HepG2 (cell line): ENCODE measurements around the gene HACD2. TPM values are rescaled to one million over a fixed set of nuclear protein-coding genes. Genes with fewer than 3 reads are reported as not detected.

Source experiments
- ATAC-seq: fragments of 200-7000 bp; cut with Tn5 transposase; 3 replicates; pipeline ENCODE4 v1.9.1; 2020; ENCODE audit warnings: mild to moderate bottlenecking, moderate library complexity
- BruUV-seq: library from RNA; stranded (reverse); fragments of 400-500 nt; replicated peaks from 2 replicates; lab custom pipeline; 2021; lab: Mats Ljungman, UMichigan
- CTCF ChIA-PET: fragments of 300-600 bp; formaldehyde crosslinking; extraction: SDS; loops from one replicate; lab custom pipeline; 2021; ENCODE audit warnings: low total read pairs, inconsistent platforms, low intra/inter-chr PET ratio; lab: Yijun Ruan, JAX
- POLR2A ChIA-PET: fragments of 350-600 bp; sonication (Branson Sonifier 250); formaldehyde crosslinking; loops from one replicate; lab custom pipeline; 2020; ENCODE audit warnings: antibody characterized with exemption, inconsistent platforms; lab: Yijun Ruan, JAX
- DNase-seq: peaks from one replicate; pipeline ENCODE4 v3.0.0-alpha.2; 2015; ENCODE audit warnings: low spot score
- FAIRE-seq: peaks from 3 replicates; lab custom pipeline; 2011; peaks lifted over from hg19 to GRCh38; lab: Jason Lieb, UNC
- H2AFZ ChIP-seq: one replicate; pipeline ENCODE4 v1.6.1; 2011; ENCODE audit warnings: low read length, inconsistent platforms
- H3K27ac ChIP-seq: fragments of 300-600 bp; 3 replicates; pipeline ENCODE4 v1.8.0; 2011; ENCODE audit warnings: mixed run types, mild to moderate bottlenecking, mixed read lengths, low read length, inconsistent platforms; ENCODE audit not compliant: insufficient read depth; ENCODE audit errors: extremely low read length
- H3K27me3 ChIP-seq, 2 experiments: fragments of 200-600 bp in 1 of 2; 2 replicates in 1 of 2; 3 replicates in 1 of 2; pipeline versions ENCODE4 v1.6.0 to v1.8.0; 2011; ENCODE audit warnings: low read length in 2 of 2, mild to moderate bottlenecking in 2 of 2, moderate library complexity in 2 of 2, inconsistent platforms in 1 of 2; ENCODE audit not compliant: insufficient read depth in 2 of 2, control insufficient read depth in 1 of 2
- H3K36me3 ChIP-seq, 2 experiments: fragments of 200-600 bp in 1 of 2; replicated peaks in 1 of 2; 2 replicates in 1 of 2; 3 replicates in 1 of 2; pipeline versions ENCODE4 v1.5.1 to v1.8.0; 2011; ENCODE audit warnings: low read length in 2 of 2, inconsistent platforms in 1 of 2; ENCODE audit not compliant: insufficient read depth in 2 of 2, control insufficient read depth in 1 of 2
- H3K4me1 ChIP-seq: 2 replicates; pipeline ENCODE4 v1.5.1; 2012; ENCODE audit warnings: low read length, inconsistent platforms; ENCODE audit not compliant: insufficient read depth
- H3K4me2 ChIP-seq: 2 replicates; pipeline ENCODE4 v1.6.0; 2011; ENCODE audit warnings: low read depth, low read length, inconsistent platforms
- H3K4me3 ChIP-seq, 3 experiments: fragments of 200-600 bp in 1 of 3; sonication (generic), shearing (Covaris generic) in 1 of 3; replicated peaks in 1 of 3; 2 replicates each; pipeline ENCODE4 v1.5.1; 2011 to 2016; ENCODE audit warnings: low read length in 3 of 3, inconsistent platforms in 2 of 3, low read depth in 2 of 3, mild to moderate bottlenecking in 2 of 3, control low read depth in 1 of 3, mixed read lengths in 1 of 3; ENCODE audit not compliant: insufficient read depth in 1 of 3
- H3K79me2 ChIP-seq: one replicate; pipeline ENCODE4 v1.6.1; 2011; ENCODE audit warnings: low read length, inconsistent platforms; ENCODE audit not compliant: insufficient read depth
- H3K9ac ChIP-seq: 2 replicates; pipeline ENCODE4 v1.6.0; 2011; ENCODE audit warnings: mild to moderate bottlenecking, low read depth, low read length, inconsistent platforms; ENCODE audit not compliant: insufficient read depth
- H3K9me3 ChIP-seq: 2 replicates; pipeline ENCODE4 v1.5.1; 2012; ENCODE audit warnings: mild to moderate bottlenecking, low read length
- H4K20me1 ChIP-seq: 2 replicates; pipeline ENCODE4 v1.6.0; 2011; ENCODE audit warnings: inconsistent platforms, mild to moderate bottlenecking, low read length, moderate library complexity; ENCODE audit not compliant: insufficient read depth
- FOXO1 ChIP-seq: sonication (generic); formaldehyde crosslinking; IDR thresholded peaks from 2 replicates; pipeline ENCODE4 v1.4.0; 2020; ENCODE audit warnings: missing genetic modification reagents
- HDAC6 ChIP-seq: fragments of 200-600 bp; sonication (generic); IDR thresholded peaks from 2 replicates; pipeline ENCODE4 v1.7.0; 2017; ENCODE audit warnings: mild to moderate bottlenecking, antibody characterized with exemption, low read length, low read depth
- MYC ChIP-seq: sonication (generic); formaldehyde crosslinking; IDR thresholded peaks from 2 replicates; pipeline ENCODE4 v1.9.0; 2021; ENCODE audit warnings: missing genetic modification reagents, borderline replicate concordance
- NFYC ChIP-seq: IDR thresholded peaks from 2 replicates; pipeline ENCODE4 v1.6.1; 2016; ENCODE audit warnings: missing genetic modification reagents, missing compliant biosample characterization
- PHF8 ChIP-seq: sonication (generic); formaldehyde crosslinking; IDR thresholded peaks from 2 replicates; pipeline ENCODE4 v1.5.0; 2020; ENCODE audit warnings: missing genetic modification reagents
- RBM39 ChIP-seq: fragments of 200-400 bp; formaldehyde crosslinking; IDR thresholded peaks from one replicate; pipeline ENCODE4 v1.6.1; 2018; ENCODE audit warnings: antibody characterized with exemption, mild to moderate bottlenecking, low read depth, low read length; ENCODE audit not compliant: poor library complexity, severe bottlenecking
- SRSF1 ChIP-seq: fragments of 200-400 bp; formaldehyde crosslinking; optimal IDR thresholded peaks from 2 replicates; pipeline ENCODE3; 2017; ENCODE audit warnings: mild to moderate bottlenecking, low read depth, low read length, moderate library complexity
- SRSF9 ChIP-seq: fragments of 200-400 bp; formaldehyde crosslinking; IDR thresholded peaks from 2 replicates; pipeline ENCODE4 v1.6.1; 2018; ENCODE audit warnings: borderline replicate concordance, mild to moderate bottlenecking, low read depth, low read length; ENCODE audit not compliant: insufficient read depth, poor library complexity, severe bottlenecking
- ZBTB2 ChIP-seq: sonication (generic); formaldehyde crosslinking; IDR thresholded peaks from 2 replicates; pipeline ENCODE4 v1.8.0; 2022; ENCODE audit warnings: low read depth, missing genetic modification reagents
- ZFP62 ChIP-seq: sonication (generic); formaldehyde crosslinking; IDR thresholded peaks from 2 replicates; pipeline ENCODE4 v1.4.0; 2020; ENCODE audit warnings: missing genetic modification reagents
- ZNF253 ChIP-seq: sonication (generic); formaldehyde crosslinking; IDR thresholded peaks from 2 replicates; pipeline ENCODE4 v1.8.0; 2022; ENCODE audit warnings: mild to moderate bottlenecking, missing genetic modification reagents, borderline replicate concordance
- ZSCAN5A ChIP-seq: sonication (generic); formaldehyde crosslinking; IDR thresholded peaks from 2 replicates; pipeline ENCODE4 v1.8.0; 2022; ENCODE audit warnings: mild to moderate bottlenecking, missing genetic modification reagents, borderline replicate concordance
- WGBS: methylation state at CpG from one replicate; pipeline ENCODE4 v1.1.6; 2017; ENCODE audit warnings: low lambda C conversion rate; 5-methylcytosine and 5-hydroxymethylcytosine counted together
- in situ Hi-C: cut with HindIII; loops from 2 replicates; pipeline ENCODE4 v1.10.0; 2017; ENCODE audit warnings: low pct_unique_long_range_greater_than_20kb; ENCODE audit not compliant: extremely low pct_ligation_motif_present
- intact Hi-C: fragments of 100-400 bp; cut with micrococcal nuclease; formaldehyde crosslinking; loops from one replicate; pipeline ENCODE4 v1.10.0; 2022; ENCODE audit not compliant: unreplicated experiment
- polyA plus RNA-seq, 8 experiments: library from polyadenylated mRNA; depleted of rRNA in 3 of 8; stranded (reverse) in 7 of 8; unstranded in 1 of 8; fragments of >200 nt; fragmentation: Illumina TruSeq in 4 of 8; extraction: Trizol in 4 of 8; gene quantifications; 2 replicates each; pipeline versions ENCODE4 v1.2.1 to v1.2.3, GENCODE V29; 2011 to 2016; ENCODE audit warnings: low read depth in 4 of 8, missing spikeins in 1 of 8, mixed read lengths in 1 of 8; ENCODE audit not compliant: insufficient read depth in 1 of 8
- total RNA-seq, 5 experiments: library from RNA; depleted of rRNA; stranded (reverse); fragments of >200 nt; fragmentation: Illumina TruSeq; extraction: Trizol; gene quantifications; 2 replicates each; pipeline ENCODE4 v1.2.3, GENCODE V29; 2016; ENCODE audit warnings: low read depth in 1 of 5
- TF ChIP-seq, protein P1 (sequence below): sonication (generic); formaldehyde crosslinking; IDR thresholded peaks from 2 replicates; pipeline ENCODE4; 2020; ENCODE audit warnings: missing genetic modification reagents, mild to moderate bottlenecking, borderline replicate concordance
- TF ChIP-seq, protein P2 (sequence below): IDR thresholded peaks from 2 replicates; pipeline ENCODE4 v1.6.1; 2016; ENCODE audit warnings: mild to moderate bottlenecking, missing biosample characterization, missing genetic modification reagents
- TF ChIP-seq, protein P3 (sequence below): sonication (generic); formaldehyde crosslinking; IDR thresholded peaks from 2 replicates; pipeline ENCODE4 v1.5.0; 2020; ENCODE audit warnings: missing genetic modification reagents

The HACD2 gene
- total and polyA plus RNA-seq, 2 of the 13 experiments (the other 11 are each of a cell fraction or from before 2014, with no cell fraction given): 47.0 to 50.4 TPM

DNA sequence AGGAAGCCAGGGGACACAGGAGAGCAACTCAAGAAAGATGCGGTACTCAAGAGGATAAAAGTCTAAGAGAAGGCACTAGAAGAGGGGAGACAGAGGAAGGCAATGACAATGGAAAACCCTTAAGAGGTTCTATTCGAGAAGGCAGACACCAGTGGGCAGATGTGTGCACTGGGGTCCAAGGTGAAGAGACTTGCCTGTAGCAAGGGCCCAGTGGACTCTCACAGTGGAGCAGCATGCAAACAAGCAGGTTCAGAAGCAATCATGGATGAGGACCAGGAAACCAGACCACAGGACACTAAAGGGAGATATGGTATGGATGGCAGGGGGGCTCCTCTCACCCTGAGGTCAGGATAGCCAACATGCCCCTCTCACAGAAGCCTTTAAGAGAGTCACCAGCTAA is 138.6 kb downstream of the HACD2 start (continued):
- TF ChIP-seq, protein P1, sequence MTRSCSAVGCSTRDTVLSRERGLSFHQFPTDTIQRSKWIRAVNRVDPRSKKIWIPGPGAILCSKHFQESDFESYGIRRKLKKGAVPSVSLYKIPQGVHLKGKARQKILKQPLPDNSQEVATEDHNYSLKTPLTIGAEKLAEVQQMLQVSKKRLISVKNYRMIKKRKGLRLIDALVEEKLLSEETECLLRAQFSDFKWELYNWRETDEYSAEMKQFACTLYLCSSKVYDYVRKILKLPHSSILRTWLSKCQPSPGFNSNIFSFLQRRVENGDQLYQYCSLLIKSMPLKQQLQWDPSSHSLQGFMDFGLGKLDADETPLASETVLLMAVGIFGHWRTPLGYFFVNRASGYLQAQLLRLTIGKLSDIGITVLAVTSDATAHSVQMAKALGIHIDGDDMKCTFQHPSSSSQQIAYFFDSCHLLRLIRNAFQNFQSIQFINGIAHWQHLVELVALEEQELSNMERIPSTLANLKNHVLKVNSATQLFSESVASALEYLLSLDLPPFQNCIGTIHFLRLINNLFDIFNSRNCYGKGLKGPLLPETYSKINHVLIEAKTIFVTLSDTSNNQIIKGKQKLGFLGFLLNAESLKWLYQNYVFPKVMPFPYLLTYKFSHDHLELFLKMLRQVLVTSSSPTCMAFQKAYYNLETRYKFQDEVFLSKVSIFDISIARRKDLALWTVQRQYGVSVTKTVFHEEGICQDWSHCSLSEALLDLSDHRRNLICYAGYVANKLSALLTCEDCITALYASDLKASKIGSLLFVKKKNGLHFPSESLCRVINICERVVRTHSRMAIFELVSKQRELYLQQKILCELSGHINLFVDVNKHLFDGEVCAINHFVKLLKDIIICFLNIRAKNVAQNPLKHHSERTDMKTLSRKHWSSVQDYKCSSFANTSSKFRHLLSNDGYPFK (CRISPR knock-in tag): no peak
- TF ChIP-seq HDAC6: no peak
- TF ChIP-seq NFYC: no peak
- no peak for TF ChIP-seq SRSF9
- no peak for TF ChIP-seq ZNF253 (CRISPR knock-in tag)
- TF ChIP-seq, all 625 proteins: peak for 0

- H3K4me2 ChIP-seq: no peak overlapping the region
- no peak overlapping the region for H3K27ac ChIP-seq
- no peak overlapping the region for H2AFZ ChIP-seq
- H3K9me3 ChIP-seq: no peaks in the 10 kb centered on the region
- no peaks in the 10 kb centered on the region for H4K20me1 ChIP-seq
- BruUV-seq: no TSS peak
- 0% methylated on average over 2 of the region's 2 CpGs for WGBS
- H3K4me3 ChIP-seq: no peak overlapping the region
- FAIRE-seq (no peak), ATAC-seq (no peak), DNase-seq (no peak)
- in situ Hi-C loops (no loop called here), intact Hi-C loops (no loop called here)
- peaks cover 10% of the 10 kb centered on the region for H3K4me1 ChIP-seq
- POLR2A ChIA-PET: no interaction called here
- no peak overlapping the region for H3K9ac ChIP-seq
- H3K27me3 ChIP-seq: peaks cover 0 to 39% of the 10 kb centered on the region in 2 experiments; a peak in 4 of 5 replicates
- H3K36me3 ChIP-seq: no peaks in the 10 kb centered on the region
- no peaks in the 10 kb centered on the region for H3K79me2 ChIP-seq
- CTCF ChIA-PET: no interaction called here
- TF ChIP-seq, protein P2, sequence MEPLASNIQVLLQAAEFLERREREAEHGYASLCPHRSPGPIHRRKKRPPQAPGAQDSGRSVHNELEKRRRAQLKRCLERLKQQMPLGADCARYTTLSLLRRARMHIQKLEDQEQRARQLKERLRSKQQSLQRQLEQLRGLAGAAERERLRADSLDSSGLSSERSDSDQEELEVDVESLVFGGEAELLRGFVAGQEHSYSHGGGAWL (CRISPR knock-in tag): no peak
- no peak for TF ChIP-seq PHF8 (CRISPR knock-in tag)
- TF ChIP-seq MYC: no peak
- TF ChIP-seq, protein P3, sequence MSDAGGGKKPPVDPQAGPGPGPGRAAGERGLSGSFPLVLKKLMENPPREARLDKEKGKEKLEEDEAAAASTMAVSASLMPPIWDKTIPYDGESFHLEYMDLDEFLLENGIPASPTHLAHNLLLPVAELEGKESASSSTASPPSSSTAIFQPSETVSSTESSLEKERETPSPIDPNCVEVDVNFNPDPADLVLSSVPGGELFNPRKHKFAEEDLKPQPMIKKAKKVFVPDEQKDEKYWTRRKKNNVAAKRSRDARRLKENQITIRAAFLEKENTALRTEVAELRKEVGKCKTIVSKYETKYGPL: no peak
- TF ChIP-seq ZBTB2: no peak
- TF ChIP-seq SRSF1: no peak
- TF ChIP-seq ZFP62 (CRISPR knock-in tag): no peak
- no peak for TF ChIP-seq ZSCAN5A (CRISPR knock-in tag)
- no peak for TF ChIP-seq RBM39
- no peak for TF ChIP-seq FOXO1 (CRISPR knock-in tag)
Measured at GRCh38 chr3:123445702-123446101, 139.2 kb downstream of the HACD2 start.
